H1 (cell line): ENCODE results near the gene TFF2.

Experiments
- ATF2 ChIP-seq: IDR thresholded peaks from 2 replicates; pipeline ENCODE4 v1.6.1; 2012; ENCODE audit warnings: low read length, inconsistent platforms
- BRCA1 ChIP-seq: IDR thresholded peaks from 2 replicates; pipeline ENCODE4 v1.6.1; 2012; ENCODE audit warnings: low read depth, low read length, improper control_type of control experiment
- CTCF ChIP-seq, 3 experiments: IDR thresholded peaks; 1 replicate in 2 of 3; 2 replicates in 1 of 3; pipeline versions ENCODE4 v1.5.1 to v1.6.1; 2011; ENCODE audit warnings: low read length in 3 of 3, mild to moderate bottlenecking in 3 of 3, inconsistent platforms in 2 of 3, low read depth in 1 of 3, moderate library complexity in 1 of 3; ENCODE audit not compliant: insufficient read depth in 1 of 3; ENCODE audit errors: control extremely low read depth in 1 of 3
- POLR2A ChIP-seq, 2 experiments: IDR thresholded peaks; 1 replicate in 1 of 2; 2 replicates in 1 of 2; pipeline ENCODE4 v1.6.1; 2011; ENCODE audit warnings: low read depth in 2 of 2, low read length in 2 of 2, mild to moderate bottlenecking in 2 of 2; ENCODE audit errors: control extremely low read depth in 1 of 2
- TF ChIP-seq, protein P1 (sequence below): IDR thresholded peaks from 2 replicates; pipeline ENCODE4 v1.6.1; 2011; ENCODE audit warnings: low read depth, mild to moderate bottlenecking, low read length; ENCODE audit not compliant: insufficient read depth

DNA sequence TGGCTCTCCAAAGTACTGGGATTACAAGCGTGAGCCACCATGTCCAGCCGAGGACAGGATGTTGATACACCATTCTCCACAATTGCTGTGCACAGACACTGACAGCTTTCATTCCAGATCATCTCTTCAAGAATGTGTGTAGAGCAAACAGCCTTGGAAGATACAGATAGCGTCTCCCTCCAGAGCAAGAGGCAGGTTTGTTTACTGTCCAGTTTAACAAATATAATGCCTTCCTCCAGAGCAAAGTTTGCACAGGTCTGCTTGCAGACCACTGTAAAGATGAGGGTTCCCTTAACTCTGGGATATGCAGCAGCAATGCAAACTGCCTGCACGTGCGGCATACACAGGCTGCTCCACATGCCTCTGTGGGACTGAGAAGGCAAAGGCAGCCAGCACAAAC lies 40.5 kb upstream of the TFF2 start:
- TF ChIP-seq BRCA1 (no peak), POLR2A (IDR thresholded peaks at IDR 0.05; ENCODE audit: control extremely low read depth in 1 of 2, low read depth in 2 of 2, low read length in 2 of 2) (no peak), ATF2 (no peak), CTCF (IDR thresholded peaks at IDR 0.05; ENCODE audit: control extremely low read depth in 1 of 3, insufficient read depth in 1 of 3, low read depth in 1 of 3, low read length in 3 of 3) (no peak)
- TF ChIP-seq, protein P1, sequence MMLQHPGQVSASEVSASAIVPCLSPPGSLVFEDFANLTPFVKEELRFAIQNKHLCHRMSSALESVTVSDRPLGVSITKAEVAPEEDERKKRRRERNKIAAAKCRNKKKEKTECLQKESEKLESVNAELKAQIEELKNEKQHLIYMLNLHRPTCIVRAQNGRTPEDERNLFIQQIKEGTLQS: no peak
